Natural killer cell (primary cell): ENCODE measurements around the gene LDLRAD4. TPM values are rescaled to one million over a fixed set of nuclear protein-coding genes. Genes with fewer than 3 reads are reported as not detected.

ENCODE experiments used
- ATAC-seq, 3 donors: fragments of 150-1000 bp in 2 of 3; fragments of 200-7000 bp in 1 of 3; cut with Tn5 transposase; 1 replicate in 1 of 3; 2 replicates in 2 of 3; pipeline ENCODE4 v1.10.0; 2021; ENCODE audit warnings: mild to moderate bottlenecking in 2 of 3, moderate library complexity in 2 of 3
- DNase-seq, 2 donors: peaks; one replicate each; pipeline versions ENCODE4 v3.0.0 to v3.0.0-alpha.2; 2013 to 2021; ENCODE audit warnings: mixed read lengths in 1 of 2
- H3K27ac ChIP-seq: one replicate; pipeline ENCODE4 v1.5.1; 2013; ENCODE audit warnings: mild to moderate bottlenecking, low read length
- H3K27me3 ChIP-seq: one replicate; pipeline ENCODE4 v1.6.1; 2013; ENCODE audit warnings: low read length; ENCODE audit not compliant: control insufficient read depth, insufficient read depth
- H3K36me3 ChIP-seq: one replicate; pipeline ENCODE4 v1.6.1; 2013; ENCODE audit warnings: low read length; ENCODE audit not compliant: control insufficient read depth, insufficient read depth
- H3K4me1 ChIP-seq: one replicate; pipeline ENCODE4 v1.6.1; 2013; ENCODE audit warnings: low read length; ENCODE audit not compliant: control insufficient read depth, insufficient read depth
- H3K4me3 ChIP-seq: one replicate; pipeline ENCODE4 v1.5.1; 2013; ENCODE audit warnings: low read length
- H3K9me3 ChIP-seq: one replicate; pipeline ENCODE4 v1.6.1; 2013; ENCODE audit warnings: low read length; ENCODE audit not compliant: control insufficient read depth, insufficient read depth
- H3K27ac Mint-ChIP-seq, 2 donors: one replicate each; pipeline ENCODE4 v1.8.0; 2022; ENCODE audit warnings: mild to moderate bottlenecking in 2 of 2, mixed read lengths in 2 of 2, moderate library complexity in 1 of 2
- H3K27me3 Mint-ChIP-seq, 2 donors: one replicate each; pipeline ENCODE4 v1.8.0; 2022; ENCODE audit warnings: low read depth in 2 of 2, mixed read lengths in 2 of 2
- H3K36me3 Mint-ChIP-seq: one replicate; pipeline ENCODE4 v1.8.0; 2022; ENCODE audit warnings: mixed read lengths
- H3K4me1 Mint-ChIP-seq, 2 donors: one replicate each; pipeline ENCODE4 v1.8.0; 2022; ENCODE audit warnings: mixed read lengths in 2 of 2
- H3K4me3 Mint-ChIP-seq: one replicate; pipeline ENCODE4 v1.8.0; 2022; ENCODE audit warnings: mild to moderate bottlenecking, moderate library complexity, mixed read lengths
- H3K9me3 Mint-ChIP-seq, 2 donors: one replicate each; pipeline ENCODE4 v1.8.0; 2022; ENCODE audit warnings: mixed read lengths in 2 of 2
- WGBS: methylation state at CpG from one replicate; pipeline ENCODE4 v1.1.7; 2013; ENCODE audit warnings: missing lambda C conversion rate; ENCODE audit not compliant: insufficient coverage; 5-methylcytosine and 5-hydroxymethylcytosine counted together
- intact Hi-C: fragments of 100-400 bp; cut with micrococcal nuclease; formaldehyde crosslinking; loops from one replicate; pipeline ENCODE4 v1.14.2; 2022
- total RNA-seq, 4 donors: library from RNA; stranded (reverse); fragments of 120-200 nt in 1 of 4; gene quantifications; one replicate each; pipeline versions ENCODE4 v1.2.3 to v1.2.4, GENCODE V29; 2013 to 2022
- TF ChIP-seq, protein P1 (sequence below): fragments of 200-600 bp; IDR thresholded peaks from one replicate; pipeline ENCODE4 v1.8.0; 2022; ENCODE audit warnings: antibody characterized with exemption

Gene LDLRAD4
- total RNA-seq, 3 donors from 2014 or later (not counting 1 experiment from before 2014, with no cell fraction given): 24.0 to 36.3 (median 29.2) TPM

DNA sequence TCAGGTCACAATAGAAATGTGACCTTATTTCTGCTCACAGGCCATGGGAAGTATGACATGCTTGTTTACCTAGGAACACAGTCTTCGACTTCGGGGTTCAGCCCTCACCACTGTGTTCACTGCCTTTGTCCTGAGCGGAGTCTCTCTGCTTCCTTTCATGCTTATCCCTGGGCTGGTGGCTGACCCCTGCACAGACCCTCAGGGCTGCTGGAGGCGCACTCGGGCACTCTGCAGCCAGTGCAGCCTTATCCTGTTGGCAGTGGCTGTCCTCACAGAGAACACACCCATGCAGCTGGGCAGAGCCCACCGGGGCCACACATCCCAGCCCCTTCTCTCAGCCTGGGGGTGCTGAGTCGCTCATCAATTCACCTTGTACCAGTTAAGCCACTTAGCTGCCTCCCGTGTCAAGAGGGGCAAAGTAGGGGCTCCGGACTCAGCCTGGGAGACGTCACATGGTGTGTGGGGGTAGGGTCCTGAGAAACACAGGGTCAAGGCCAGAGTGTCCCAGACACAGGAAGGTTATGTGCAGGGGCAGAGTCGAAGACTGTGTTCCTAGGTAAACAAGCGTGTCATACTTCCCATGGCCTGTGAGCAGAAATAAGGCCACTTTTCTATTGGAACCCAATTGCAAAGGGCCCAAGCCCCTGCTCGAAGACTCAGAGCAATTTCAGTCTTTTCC, 400.3 kb downstream of the LDLRAD4 start:
- Mint-ChIP-seq H3K4me1 (peaks cover 20 to 22% of the 10 kb centered on the region in 2 donors), H3K27ac (no peak overlapping the region), H3K4me3 (no peak overlapping the region), H3K36me3 (no peaks in the 10 kb centered on the region), H3K27me3 (peaks cover 7 to 18% of the 10 kb centered on the region in 2 donors), H3K9me3 (no peaks in the 10 kb centered on the region)
- Histone ChIP-seq H3K27me3 (peaks cover 7% of the 10 kb centered on the region), H3K4me3 (no peak overlapping the region), H3K9me3 (no peaks in the 10 kb centered on the region), H3K4me1 (peaks cover 25% of the 10 kb centered on the region), H3K27ac (no peak overlapping the region), H3K36me3 (peaks cover 8% of the 10 kb centered on the region)
- WGBS: 88% methylated on average over 13 of the region's 13 CpGs
- TF ChIP-seq, protein P1, sequence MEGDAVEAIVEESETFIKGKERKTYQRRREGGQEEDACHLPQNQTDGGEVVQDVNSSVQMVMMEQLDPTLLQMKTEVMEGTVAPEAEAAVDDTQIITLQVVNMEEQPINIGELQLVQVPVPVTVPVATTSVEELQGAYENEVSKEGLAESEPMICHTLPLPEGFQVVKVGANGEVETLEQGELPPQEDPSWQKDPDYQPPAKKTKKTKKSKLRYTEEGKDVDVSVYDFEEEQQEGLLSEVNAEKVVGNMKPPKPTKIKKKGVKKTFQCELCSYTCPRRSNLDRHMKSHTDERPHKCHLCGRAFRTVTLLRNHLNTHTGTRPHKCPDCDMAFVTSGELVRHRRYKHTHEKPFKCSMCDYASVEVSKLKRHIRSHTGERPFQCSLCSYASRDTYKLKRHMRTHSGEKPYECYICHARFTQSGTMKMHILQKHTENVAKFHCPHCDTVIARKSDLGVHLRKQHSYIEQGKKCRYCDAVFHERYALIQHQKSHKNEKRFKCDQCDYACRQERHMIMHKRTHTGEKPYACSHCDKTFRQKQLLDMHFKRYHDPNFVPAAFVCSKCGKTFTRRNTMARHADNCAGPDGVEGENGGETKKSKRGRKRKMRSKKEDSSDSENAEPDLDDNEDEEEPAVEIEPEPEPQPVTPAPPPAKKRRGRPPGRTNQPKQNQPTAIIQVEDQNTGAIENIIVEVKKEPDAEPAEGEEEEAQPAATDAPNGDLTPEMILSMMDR: no peak
- ATAC-seq: no peak
- no peak for DNase-seq
- intact Hi-C loops: loop anchor here (10.0 kb wide), 1 partner anchor 704 kb away; no protein-coding TSS in a partner anchor

DNA sequence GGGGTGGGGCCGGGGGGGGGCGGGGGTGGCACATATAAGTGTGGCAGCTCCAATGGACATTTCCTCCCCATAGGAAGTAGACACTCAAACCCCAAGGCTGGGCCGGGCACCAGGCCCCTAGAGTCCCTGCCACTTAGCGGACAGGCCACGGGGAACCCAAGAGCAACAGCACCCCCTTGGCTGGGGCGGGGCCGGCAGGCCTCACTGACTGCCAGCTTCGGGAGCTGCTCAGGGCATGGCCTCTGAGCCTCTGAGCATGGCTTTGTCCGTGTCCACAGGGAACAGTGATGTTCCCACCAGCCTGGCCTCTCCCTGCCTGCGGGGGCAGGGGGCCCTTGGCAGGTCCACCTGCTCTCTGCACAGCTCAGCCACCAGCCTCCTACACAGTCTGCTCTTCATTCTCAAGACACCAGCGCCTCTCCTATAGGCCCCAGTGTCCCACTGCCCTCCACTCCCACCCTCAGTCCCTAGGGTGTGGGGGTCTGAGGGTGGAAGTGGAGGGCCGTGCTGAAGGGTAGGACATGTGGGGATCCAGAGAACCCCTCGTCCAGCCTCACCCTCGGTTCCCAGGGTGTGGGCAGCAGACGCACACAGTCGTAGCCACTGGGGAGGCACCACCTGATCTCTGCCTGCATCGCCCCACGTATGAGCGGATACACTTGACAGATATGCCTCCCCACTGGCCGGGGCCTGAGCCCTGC, 401.1 kb downstream of the LDLRAD4 start:
- no peaks in the 10 kb centered on the region for H3K36me3 Mint-ChIP-seq
- H3K27me3 ChIP-seq: peaks cover 6% of the 10 kb centered on the region
- no peaks in the 10 kb centered on the region for H3K9me3 ChIP-seq
- TF ChIP-seq, protein P1: no peak
- H3K36me3 ChIP-seq: peaks cover 8% of the 10 kb centered on the region
- no peaks in the 10 kb centered on the region for H3K9me3 Mint-ChIP-seq
- ATAC-seq (no peak), DNase-seq (no peak)
- intact Hi-C loops: loop anchor here (10.0 kb wide), 1 partner anchor 705 kb away; no protein-coding TSS in a partner anchor
- peaks cover 12 to 14% of the 10 kb centered on the region in 2 donors for H3K4me1 Mint-ChIP-seq
- 95% methylated on average over 18 of the region's 20 CpGs for WGBS
- peaks cover 18% of the 10 kb centered on the region for H3K4me1 ChIP-seq
- no peak overlapping the region for H3K27ac Mint-ChIP-seq
- no peak overlapping the region for H3K4me3 ChIP-seq
- no peak overlapping the region for H3K4me3 Mint-ChIP-seq
- H3K27me3 Mint-ChIP-seq: peaks cover 4 to 11% of the 10 kb centered on the region in 2 donors
- no peak overlapping the region for H3K27ac ChIP-seq

DNA sequence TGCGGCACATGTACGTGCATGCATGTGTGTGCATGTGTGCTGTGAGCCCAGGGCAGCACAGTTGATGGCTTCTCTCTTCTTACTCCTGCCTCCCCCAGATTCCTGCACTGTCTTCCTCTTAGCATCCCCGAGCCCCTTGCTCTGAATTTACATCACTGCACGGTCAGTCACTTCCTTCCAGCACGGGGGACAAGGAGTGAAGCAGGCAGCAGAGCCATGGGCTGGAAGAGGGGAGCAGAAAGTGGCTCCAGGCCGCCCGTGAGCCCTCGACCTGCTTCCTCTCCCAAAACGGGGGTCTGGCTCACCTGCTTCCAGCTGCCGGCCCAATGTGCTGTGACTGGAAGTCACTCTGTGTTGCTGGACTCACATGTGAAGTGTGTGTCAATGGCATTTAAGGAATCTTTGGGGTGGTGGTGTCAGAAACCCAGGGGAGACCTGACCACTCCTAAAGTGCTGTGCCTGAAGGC, 401.7 kb downstream of the LDLRAD4 start:
- H3K4me1 ChIP-seq: peaks cover 12% of the 10 kb centered on the region
- H3K36me3 ChIP-seq: peaks cover 8% of the 10 kb centered on the region
- DNase-seq: no peak
- Mint-ChIP-seq H3K4me3 (no peak overlapping the region), H3K9me3 (no peaks in the 10 kb centered on the region), H3K4me1 (peaks cover 6 to 13% of the 10 kb centered on the region in 2 donors), H3K27ac (no peak overlapping the region), H3K36me3 (no peaks in the 10 kb centered on the region), H3K27me3 (peaks cover 0 to 5% of the 10 kb centered on the region in 2 donors)
- no peak overlapping the region for H3K4me3 ChIP-seq
- TF ChIP-seq, protein P1: no peak
- intact Hi-C loops: no loop called here
- no peak overlapping the region for H3K27ac ChIP-seq
- H3K27me3 ChIP-seq: peaks cover 4% of the 10 kb centered on the region
- no peaks in the 10 kb centered on the region for H3K9me3 ChIP-seq
- no peak for ATAC-seq
- 95% methylated on average over 10 of the region's 10 CpGs for WGBS
